ENCODE results near the gene SLC22A3. TPM values are rescaled to one million over a fixed set of nuclear protein-coding genes. Genes with fewer than 3 reads are reported as not detected.
A peak's percentile ranks its signal among the peaks of the same experiment; 100 is the strongest.

The SLC22A3 gene
- total and polyA plus RNA-seq, 2 donors (not counting 1 experiment from before 2014, with no cell fraction given), result under 0.01 to 0.03 TPM

GRCh38 chr6:160378218-160378617 lies 30.0 kb downstream of the SLC22A3 start:
- Histone ChIP-seq H3K27me3 (ENCODE audit: control insufficient read depth, insufficient read depth, low read length) (no peaks in the 10 kb centered on the region), H3K27ac (ENCODE audit: insufficient read depth, low read length) (no peak overlapping the region), H3K79me2 (ENCODE audit: control insufficient read depth, insufficient read depth, low read length) (no peaks in the 10 kb centered on the region), H2AFZ (ENCODE audit: low read length) (no peak overlapping the region), H3K36me3 (ENCODE audit: control insufficient read depth, insufficient read depth, low read length) (no peaks in the 10 kb centered on the region), H3K9ac (ENCODE audit: insufficient read depth, low read length) (no peak overlapping the region), H3K9me3 (ENCODE audit: control insufficient read depth, insufficient read depth, low read depth, low read length) (no peaks in the 10 kb centered on the region), H4K20me1 (ENCODE audit: control insufficient read depth, extremely low read depth, insufficient read depth, low read length) (no peaks in the 10 kb centered on the region), H3K4me3 (replicated peaks in 1 of 4; ENCODE audit: control extremely low read depth in 1 of 4, insufficient read depth in 1 of 4, low read depth in 3 of 4, low read length in 4 of 4) (no peak overlapping the region), H3K4me2 (ENCODE audit: extremely low read depth, insufficient read depth, low read length) (no peak overlapping the region), H3K4me1 (ENCODE audit: control insufficient read depth, extremely low read depth, insufficient read depth, low read length) (no peaks in the 10 kb centered on the region)
- DNase-seq (ENCODE audit: low read depth in 2 of 2), result no peak
- TF ChIP-seq, protein P1, sequence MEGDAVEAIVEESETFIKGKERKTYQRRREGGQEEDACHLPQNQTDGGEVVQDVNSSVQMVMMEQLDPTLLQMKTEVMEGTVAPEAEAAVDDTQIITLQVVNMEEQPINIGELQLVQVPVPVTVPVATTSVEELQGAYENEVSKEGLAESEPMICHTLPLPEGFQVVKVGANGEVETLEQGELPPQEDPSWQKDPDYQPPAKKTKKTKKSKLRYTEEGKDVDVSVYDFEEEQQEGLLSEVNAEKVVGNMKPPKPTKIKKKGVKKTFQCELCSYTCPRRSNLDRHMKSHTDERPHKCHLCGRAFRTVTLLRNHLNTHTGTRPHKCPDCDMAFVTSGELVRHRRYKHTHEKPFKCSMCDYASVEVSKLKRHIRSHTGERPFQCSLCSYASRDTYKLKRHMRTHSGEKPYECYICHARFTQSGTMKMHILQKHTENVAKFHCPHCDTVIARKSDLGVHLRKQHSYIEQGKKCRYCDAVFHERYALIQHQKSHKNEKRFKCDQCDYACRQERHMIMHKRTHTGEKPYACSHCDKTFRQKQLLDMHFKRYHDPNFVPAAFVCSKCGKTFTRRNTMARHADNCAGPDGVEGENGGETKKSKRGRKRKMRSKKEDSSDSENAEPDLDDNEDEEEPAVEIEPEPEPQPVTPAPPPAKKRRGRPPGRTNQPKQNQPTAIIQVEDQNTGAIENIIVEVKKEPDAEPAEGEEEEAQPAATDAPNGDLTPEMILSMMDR (conservative IDR thresholded peaks at IDR 0.05 in 1 of 2, IDR thresholded peaks at IDR 0.05 in 1 of 2; ENCODE audit: low read depth in 1 of 2, low read length in 2 of 2), result no peak
- no peak for TF ChIP-seq EZH2 (IDR thresholded peaks at IDR 0.05; ENCODE audit: low read length, missing control alignments)

DNA sequence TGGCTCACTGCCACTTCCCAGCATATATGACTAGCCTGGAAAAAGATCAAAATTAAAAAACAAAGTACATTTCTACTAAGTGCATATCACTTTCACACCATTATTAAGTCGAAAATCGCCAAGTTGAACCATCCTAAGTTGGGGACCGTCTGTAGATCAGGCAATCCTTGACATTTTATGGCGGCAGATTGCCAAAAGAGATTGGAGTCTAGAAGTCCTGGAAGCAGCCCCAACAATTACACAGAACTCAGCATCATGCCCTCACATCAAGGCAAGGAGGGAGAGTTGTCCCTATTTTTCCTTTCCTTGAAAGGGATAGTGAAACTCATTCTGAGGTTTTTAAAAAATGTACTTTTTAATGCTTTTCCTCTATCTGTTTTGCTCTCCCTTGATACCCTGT lies 30.7 kb downstream of the SLC22A3 start:
- no peak for TF ChIP-seq EZH2 (IDR thresholded peaks at IDR 0.05; ENCODE audit: low read length, missing control alignments)
- TF ChIP-seq, protein P1 (conservative IDR thresholded peaks at IDR 0.05 in 1 of 2, IDR thresholded peaks at IDR 0.05 in 1 of 2; ENCODE audit: low read depth in 1 of 2, low read length in 2 of 2), result no peak
- Histone ChIP-seq H3K36me3 (ENCODE audit: control insufficient read depth, insufficient read depth, low read length) (no peaks in the 10 kb centered on the region), H3K9me3 (ENCODE audit: control insufficient read depth, insufficient read depth, low read depth, low read length) (no peaks in the 10 kb centered on the region), H2AFZ (ENCODE audit: low read length) (no peak overlapping the region), H3K79me2 (ENCODE audit: control insufficient read depth, insufficient read depth, low read length) (no peaks in the 10 kb centered on the region), H3K27me3 (ENCODE audit: control insufficient read depth, insufficient read depth, low read length) (no peaks in the 10 kb centered on the region), H3K27ac (ENCODE audit: insufficient read depth, low read length) (no peak overlapping the region), H3K4me2 (ENCODE audit: extremely low read depth, insufficient read depth, low read length) (no peak overlapping the region), H3K9ac (ENCODE audit: insufficient read depth, low read length) (no peak overlapping the region), H3K4me3 (replicated peaks in 1 of 4; ENCODE audit: control extremely low read depth in 1 of 4, insufficient read depth in 1 of 4, low read depth in 3 of 4, low read length in 4 of 4) (no peak overlapping the region), H4K20me1 (ENCODE audit: control insufficient read depth, extremely low read depth, insufficient read depth, low read length) (no peaks in the 10 kb centered on the region), H3K4me1 (ENCODE audit: control insufficient read depth, extremely low read depth, insufficient read depth, low read length) (no peaks in the 10 kb centered on the region)
- peak in 1 of 2 donors; percentile 31 for DNase-seq (ENCODE audit: low read depth in 2 of 2)

DNA sequence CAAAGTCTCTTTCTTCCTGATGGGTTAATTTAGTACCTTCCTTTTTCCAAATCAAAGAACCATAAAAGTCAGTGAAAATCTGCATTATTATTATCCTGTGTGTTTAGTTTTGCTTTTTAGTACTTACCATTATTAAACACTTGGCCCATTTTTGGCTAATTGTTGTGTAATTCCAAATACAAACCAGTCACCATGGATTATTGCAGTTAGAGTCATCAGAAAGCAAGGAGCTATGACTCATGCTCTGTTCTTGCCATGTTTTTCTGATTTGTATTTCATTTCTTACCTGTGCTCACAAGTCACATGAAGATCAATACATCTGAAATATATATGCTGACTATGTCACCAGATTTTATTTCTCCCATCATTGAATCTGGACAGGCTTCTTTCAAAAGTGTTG lies 31.3 kb downstream of the SLC22A3 start:
- Histone ChIP-seq H4K20me1 (ENCODE audit: control insufficient read depth, extremely low read depth, insufficient read depth, low read length) (no peaks in the 10 kb centered on the region), H3K9me3 (ENCODE audit: control insufficient read depth, insufficient read depth, low read depth, low read length) (no peaks in the 10 kb centered on the region), H3K27ac (ENCODE audit: insufficient read depth, low read length) (no peak overlapping the region), H3K79me2 (ENCODE audit: control insufficient read depth, insufficient read depth, low read length) (no peaks in the 10 kb centered on the region), H2AFZ (ENCODE audit: low read length) (no peak overlapping the region), H3K4me2 (ENCODE audit: extremely low read depth, insufficient read depth, low read length) (no peak overlapping the region), H3K9ac (ENCODE audit: insufficient read depth, low read length) (no peak overlapping the region), H3K36me3 (ENCODE audit: control insufficient read depth, insufficient read depth, low read length) (no peaks in the 10 kb centered on the region), H3K27me3 (ENCODE audit: control insufficient read depth, insufficient read depth, low read length) (no peaks in the 10 kb centered on the region), H3K4me3 (replicated peaks in 1 of 4; ENCODE audit: control extremely low read depth in 1 of 4, insufficient read depth in 1 of 4, low read depth in 3 of 4, low read length in 4 of 4) (no peak overlapping the region), H3K4me1 (ENCODE audit: control insufficient read depth, extremely low read depth, insufficient read depth, low read length) (no peaks in the 10 kb centered on the region)
- DNase-seq (ENCODE audit: low read depth in 2 of 2), result peak; percentile 58 to 70
- TF ChIP-seq EZH2 (IDR thresholded peaks at IDR 0.05; ENCODE audit: low read length, missing control alignments), result no peak
- TF ChIP-seq, protein P1 (conservative IDR thresholded peaks at IDR 0.05 in 1 of 2, IDR thresholded peaks at IDR 0.05 in 1 of 2; ENCODE audit: low read depth in 1 of 2, low read length in 2 of 2), result no peak

Measured in fibroblast of lung (primary cell).